SK-MEL-5 (cell line): ENCODE results near the gene CD247. TPM values are rescaled to one million over a fixed set of nuclear protein-coding genes. Genes with fewer than 3 reads are reported as not detected.

Experiments
- DNase-seq: peaks from one replicate; pipeline ENCODE4 v3.0.0-alpha.2; 2016; ENCODE audit warnings: low read depth, low spot score
- in situ Hi-C: cut with HindIII; loops from 2 replicates; pipeline ENCODE4 v1.10.0; 2016; ENCODE audit warnings: low sequenced_read_pairs, high pct_unique_total_duplicates, low pct_unique_long_range_greater_than_20kb
- total RNA-seq: library from RNA; depleted of rRNA; stranded (reverse); fragments of >200 nt; shearing (Covaris generic); gene quantifications from 2 replicates; pipeline ENCODE4 v1.2.3, GENCODE V29; 2014

The CD247 gene
- total RNA-seq, 1 experiment from 2014 or later, result 0.77 TPM

GRCh38 chr1:167438171-167439138 lies 79.9 kb downstream of the CD247 start:
- in situ Hi-C loops, result no loop called here

GRCh38 chr1:167435484-167435883 lies 82.8 kb downstream of the CD247 start:
- in situ Hi-C loops, result no loop called here
- DNase-seq, result no peak

More at GRCh38 chr1:167438171-167439138, 79.9 kb downstream of the CD247 start:
- DNase-seq, result no peak

GRCh38 chr1:167434306-167434705 lies 84.0 kb downstream of the CD247 start:
- no peak for DNase-seq
- in situ Hi-C loops, result no loop called here

DNA sequence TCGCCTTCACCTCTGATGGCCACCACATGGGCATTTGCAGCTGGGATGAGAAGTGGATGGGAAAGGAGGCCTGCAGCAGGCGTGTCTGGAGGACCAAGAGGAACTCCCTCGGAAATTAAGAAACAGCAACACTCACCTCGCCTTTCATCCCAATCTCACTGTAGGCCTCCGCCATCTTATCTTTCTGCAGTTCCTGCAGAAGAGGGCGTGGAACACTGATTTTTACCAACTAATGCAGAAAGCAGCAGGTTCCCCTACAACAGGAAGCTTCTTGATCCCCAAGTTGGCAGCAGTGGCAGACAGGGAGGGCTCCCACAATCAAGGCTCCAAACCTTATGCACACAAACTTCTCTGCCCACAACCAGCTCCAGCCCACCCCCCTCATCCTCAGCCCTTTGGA lies 84.4 kb downstream of the CD247 start:
- in situ Hi-C loops, result no loop called here
- DNase-seq, result no peak

- DNase-seq, result no peak
- in situ Hi-C loops, result no loop called here
Observed at GRCh38 chr1:167432780-167433179, 85.5 kb downstream of the CD247 start.

- in situ Hi-C loops, result no loop called here
- no peak for DNase-seq
Observed at GRCh38 chr1:167431909-167432650, 86.2 kb downstream of the CD247 start.

DNA sequence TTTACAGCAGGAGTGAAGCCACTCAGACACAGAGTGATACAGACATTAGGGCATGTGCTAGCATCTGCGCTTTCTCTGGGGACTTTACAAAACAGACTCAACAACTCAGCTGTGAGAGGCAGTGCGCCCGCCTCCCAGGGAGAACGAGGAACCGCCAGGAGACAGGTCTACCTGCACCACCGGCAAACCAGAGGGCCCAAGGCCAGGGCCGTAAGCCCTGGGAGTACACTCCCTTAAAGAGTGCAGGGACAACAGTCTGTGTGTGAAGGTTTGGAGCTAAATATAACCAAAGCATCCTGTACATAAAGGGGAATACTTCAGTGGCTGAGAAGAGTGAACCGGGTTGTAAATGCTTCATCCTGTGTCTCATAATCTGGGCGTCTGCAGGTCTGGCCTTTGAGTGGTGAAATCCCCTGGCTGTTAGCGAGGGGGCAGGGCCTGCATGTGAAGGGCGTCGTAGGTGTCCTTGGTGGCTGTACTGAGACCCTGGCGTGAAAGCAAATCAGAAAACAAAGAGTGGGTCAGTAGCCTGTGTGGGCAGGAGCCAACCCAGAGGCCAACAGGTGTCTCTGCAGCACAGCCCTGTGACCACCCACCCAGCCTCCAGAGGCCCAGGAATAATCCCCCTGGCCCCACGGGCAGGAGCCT lies 86.9 kb downstream of the CD247 start:
- DNase-seq, result no peak
- in situ Hi-C loops, result no loop called here

DNA sequence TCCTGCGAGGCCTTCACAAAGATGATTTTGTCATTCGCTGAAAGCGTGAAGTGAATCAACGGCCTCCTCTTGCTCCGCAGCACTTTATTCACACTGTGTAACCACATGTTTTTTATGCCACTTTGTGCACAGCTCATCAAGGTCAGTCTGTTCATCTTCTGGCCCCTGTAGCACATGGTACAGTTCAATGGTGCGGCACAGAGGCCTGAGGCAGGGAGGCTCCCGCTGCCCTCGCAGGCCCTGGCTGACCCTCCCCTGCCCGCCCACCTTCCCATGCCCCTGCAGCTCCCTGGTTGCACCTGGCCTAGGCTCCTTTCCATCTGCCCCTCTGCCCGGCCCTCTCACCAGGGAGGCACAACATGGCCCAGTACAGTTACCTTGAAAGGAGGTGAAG lies 87.5 kb downstream of the CD247 start:
- no peak for DNase-seq
- in situ Hi-C loops, result no loop called here

- no peak for DNase-seq
- in situ Hi-C loops, result no loop called here
Observed at GRCh38 chr1:167430134-167430848, 88.0 kb downstream of the CD247 start.

DNA sequence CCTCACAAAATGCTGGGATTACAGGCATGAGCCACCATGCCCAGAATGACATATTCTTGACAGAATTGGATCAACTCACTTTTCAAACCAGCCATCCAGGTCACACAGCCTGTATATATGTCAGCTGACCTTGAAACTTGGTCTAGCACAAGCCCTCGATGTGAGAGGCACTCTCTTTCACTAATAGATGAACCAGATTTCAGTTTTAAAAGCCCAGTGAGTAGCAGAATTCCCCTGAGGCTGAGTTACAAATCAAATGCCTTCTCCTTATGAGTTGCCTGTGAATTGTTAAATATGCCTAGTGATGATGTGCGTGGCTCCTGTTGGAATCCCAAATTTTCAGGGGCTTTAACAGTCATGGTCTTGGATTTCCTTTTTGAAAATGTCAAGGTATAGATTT lies 88.7 kb downstream of the CD247 start:
- no peak for DNase-seq
- in situ Hi-C loops, result no loop called here

GRCh38 chr1:167428395-167428794 lies 89.9 kb downstream of the CD247 start:
- in situ Hi-C loops, result no loop called here

GRCh38 chr1:167427848-167428247 lies 90.5 kb downstream of the CD247 start:
- in situ Hi-C loops, result no loop called here
- no peak for DNase-seq

More at GRCh38 chr1:167428395-167428794, 89.9 kb downstream of the CD247 start:
- no peak for DNase-seq

DNA sequence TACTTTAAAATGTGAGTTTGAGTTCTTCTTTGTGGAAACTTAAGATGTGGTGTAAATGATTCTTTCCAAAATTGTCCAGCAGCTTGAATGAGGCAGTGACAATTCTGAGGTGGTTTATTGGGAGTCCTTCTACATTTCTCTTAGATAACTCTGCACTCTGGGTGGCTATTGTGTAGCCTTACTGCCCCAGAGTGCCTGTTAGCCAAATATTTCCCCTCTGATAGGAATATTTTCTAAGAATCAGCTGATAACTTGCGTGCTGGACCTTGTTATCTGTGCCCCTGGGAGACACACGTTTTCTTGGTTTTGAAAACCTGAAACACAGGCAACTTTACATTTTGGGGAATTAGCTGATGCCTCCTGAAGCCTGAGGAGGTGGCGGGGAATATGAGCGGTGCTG lies 91.6 kb downstream of the CD247 start:
- no peak for DNase-seq
- in situ Hi-C loops, result no loop called here

GRCh38 chr1:167425482-167425881 lies 92.8 kb downstream of the CD247 start:
- in situ Hi-C loops, result no loop called here
- DNase-seq, result no peak

DNA sequence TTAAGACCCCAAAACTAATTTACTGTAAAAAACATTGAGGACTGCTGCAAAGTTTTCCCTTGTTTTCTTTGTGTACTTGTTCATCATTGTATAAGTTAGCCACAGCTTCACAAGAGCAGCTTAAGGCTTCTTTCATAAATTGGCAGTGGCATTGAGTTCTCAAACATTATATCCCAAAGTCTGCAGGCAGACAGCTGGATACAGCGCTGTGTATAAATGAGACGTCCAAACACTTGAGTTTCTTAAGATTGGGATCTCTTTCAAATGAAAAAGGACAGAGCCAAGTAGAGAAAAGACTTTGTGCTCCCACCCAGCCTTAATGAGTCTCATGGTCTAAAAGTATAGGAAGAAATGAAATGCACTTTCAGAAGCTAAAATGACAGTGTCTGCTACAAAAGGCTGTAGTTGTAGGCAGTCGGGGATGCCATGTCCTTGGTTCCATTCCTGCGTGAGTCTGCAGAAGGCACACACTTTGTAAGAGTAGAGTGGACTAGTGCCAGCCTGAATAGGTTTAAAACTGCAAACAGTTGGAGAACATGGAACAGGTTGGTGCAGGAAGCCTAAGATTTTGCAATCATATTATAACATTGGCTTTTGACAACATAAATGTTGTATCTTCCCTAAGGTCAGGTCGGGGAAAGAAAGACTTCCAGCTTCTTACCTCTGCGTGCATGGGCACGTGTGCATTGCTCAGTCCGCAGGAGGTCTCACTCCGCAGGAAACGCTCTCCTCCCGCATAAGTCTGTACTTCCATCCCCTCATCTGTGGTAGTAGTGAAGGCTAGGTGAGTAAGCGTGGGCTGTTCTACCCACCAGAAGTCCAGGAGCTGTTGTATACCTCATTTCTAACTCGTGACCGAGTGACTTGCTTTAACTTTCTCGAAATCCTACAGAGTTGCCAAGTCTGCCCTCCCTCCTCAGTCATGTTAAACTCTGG lies 94.4 kb downstream of the CD247 start:
- DNase-seq, result no peak
- in situ Hi-C loops, result no loop called here

GRCh38 chr1:167420510-167420909 lies 97.8 kb downstream of the CD247 start:
- in situ Hi-C loops, result no loop called here
- no peak for DNase-seq

DNA sequence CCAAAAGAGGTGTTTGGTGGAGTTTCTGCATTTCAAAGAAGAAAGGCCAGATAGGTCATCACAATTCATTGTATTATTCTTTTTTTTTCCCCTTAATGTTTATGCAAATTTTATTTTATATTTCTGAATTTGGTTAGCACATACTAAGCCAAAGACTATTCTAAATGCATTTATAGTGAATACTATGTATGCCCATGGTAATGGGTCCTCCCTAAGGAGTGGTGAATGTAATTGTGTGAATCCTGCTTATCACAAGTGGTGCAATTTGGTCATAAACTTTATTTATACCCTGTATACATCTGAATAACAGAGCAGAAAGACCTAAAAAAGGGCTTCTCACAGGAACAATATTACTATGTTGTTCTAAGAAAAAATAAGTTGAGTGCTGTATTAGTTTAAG lies 99.1 kb downstream of the CD247 start:
- DNase-seq, result no peak
- in situ Hi-C loops, result no loop called here
